ENCODE measurements around the gene CTSV.
"Not testable (repeated sequence)": the region's sequence is repeated elsewhere in the genome, so short reads cannot be mapped to it uniquely, and the experiment has no call there.

The CTSV gene

DNA sequence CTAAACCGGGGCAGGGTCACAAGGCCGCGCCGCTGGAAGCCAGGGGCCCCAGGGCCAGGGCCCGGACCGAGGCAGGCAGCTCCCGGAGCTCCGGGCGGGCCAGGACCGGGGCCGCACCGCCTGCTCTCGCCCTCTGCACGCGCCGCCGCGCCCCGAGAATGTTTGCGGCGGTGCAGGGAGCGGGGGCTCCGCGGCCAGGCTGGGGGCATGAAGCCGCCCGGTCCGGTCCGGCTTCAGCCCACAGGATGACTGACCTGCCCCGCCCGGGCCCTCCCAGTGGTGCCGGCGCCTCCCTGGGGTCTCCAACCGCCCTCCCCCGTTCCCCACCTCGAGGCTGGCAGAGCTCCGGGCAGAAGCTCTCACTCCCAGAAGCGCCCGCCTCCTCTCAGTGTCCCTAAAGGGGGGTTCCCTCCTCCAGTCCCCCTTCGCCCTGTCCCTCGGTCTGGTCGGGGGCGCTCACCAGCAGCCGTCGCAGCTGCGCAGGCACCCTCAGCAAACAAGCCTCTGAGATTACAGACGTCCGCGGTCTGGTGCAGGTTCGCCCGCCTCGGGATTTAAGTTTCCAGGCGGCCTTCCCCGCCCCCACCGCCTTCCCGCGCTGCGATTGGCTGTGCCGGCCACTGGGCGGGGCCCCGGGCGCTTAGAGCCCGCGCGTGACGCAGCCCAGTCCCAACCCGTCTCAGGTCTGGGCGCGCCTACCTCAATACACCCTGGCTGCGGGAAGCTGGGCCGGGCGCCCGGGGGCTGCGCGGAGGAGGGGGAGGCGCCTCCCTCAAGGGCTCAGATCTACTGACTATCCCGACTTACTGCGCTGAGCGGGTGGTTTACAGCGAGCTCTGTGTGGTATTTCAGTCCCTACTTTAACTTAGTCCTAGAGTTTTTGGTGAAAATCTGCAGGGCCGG lies at the start of gene CTSV:
Gene CTSV, minus strand, starts transcription at position 532 of the 903 bp plus-strand sequence. CDS start 1,099 bp downstream, outside the sequence.
- FAIRE-seq: no peak

DNA sequence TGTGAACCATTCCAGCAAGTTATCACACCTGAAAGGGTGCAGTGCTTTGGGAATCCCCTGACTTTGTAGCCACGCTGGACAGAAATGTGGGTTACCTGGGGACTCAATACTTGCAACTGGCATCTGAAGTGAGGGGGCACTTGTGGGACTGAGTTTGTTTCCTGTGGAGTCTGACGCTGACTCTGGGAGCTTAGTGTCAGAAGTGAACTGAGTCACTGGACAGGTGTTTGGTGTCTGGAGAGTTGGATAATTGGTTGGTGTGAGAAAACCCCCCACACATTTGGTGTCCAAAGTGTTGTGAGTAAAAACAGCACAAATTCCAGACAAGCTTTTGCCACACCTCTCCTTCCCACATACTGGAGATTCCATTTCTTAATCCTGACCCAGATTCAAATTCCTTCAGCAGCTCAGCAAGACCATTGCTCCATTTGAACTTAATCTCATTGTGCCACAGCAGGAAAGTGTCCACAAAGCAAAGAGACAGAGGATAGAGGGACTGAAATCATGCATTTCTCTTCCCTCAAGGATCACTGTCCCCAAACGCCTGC lies 48.8 kb upstream of the CTSV start:
- FAIRE-seq: not testable (repeated sequence)

DNA sequence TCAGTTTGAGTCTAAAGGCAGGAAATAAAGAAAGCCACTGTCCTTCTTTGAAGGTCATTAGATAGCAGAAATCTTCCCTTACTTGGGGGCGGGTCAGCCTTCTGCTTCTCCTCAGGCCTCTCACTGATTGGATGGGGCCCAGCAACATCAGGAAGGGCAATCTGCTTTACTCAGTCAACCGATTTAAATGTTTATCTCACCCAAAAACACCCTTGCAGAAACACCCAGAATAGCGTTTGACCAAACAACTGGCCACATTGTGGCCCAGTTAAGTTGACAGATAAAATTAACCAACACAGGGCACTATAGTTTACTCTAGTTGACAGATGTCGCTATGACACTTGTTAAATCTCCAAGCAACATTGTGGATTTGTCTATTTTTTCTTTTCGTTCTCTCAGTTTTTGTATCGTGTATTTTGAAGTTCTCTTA lies 45.6 kb upstream of the CTSV start:
- FAIRE-seq: not testable (repeated sequence)

DNA sequence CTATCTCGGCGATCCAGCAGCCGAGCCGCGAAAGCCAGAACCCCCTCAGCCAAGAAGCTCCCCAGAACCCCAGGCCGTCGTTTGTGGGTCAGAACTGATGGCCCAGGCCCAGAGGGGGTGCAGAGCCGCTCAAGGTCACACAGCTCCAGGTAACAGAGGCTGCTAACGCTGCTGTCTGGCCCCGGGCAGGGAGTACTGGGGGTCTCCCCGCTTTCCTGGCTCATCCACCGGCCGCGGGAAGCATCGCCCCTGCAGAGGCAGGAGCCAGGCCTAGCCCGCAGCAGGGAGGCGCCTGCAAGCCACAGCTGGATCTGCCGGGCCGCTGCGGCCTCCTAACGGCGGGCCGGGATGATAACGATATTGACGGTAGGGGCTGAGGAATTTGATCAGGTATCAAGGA lies 39.4 kb upstream of the CTSV start:
- FAIRE-seq: no peak

DNA sequence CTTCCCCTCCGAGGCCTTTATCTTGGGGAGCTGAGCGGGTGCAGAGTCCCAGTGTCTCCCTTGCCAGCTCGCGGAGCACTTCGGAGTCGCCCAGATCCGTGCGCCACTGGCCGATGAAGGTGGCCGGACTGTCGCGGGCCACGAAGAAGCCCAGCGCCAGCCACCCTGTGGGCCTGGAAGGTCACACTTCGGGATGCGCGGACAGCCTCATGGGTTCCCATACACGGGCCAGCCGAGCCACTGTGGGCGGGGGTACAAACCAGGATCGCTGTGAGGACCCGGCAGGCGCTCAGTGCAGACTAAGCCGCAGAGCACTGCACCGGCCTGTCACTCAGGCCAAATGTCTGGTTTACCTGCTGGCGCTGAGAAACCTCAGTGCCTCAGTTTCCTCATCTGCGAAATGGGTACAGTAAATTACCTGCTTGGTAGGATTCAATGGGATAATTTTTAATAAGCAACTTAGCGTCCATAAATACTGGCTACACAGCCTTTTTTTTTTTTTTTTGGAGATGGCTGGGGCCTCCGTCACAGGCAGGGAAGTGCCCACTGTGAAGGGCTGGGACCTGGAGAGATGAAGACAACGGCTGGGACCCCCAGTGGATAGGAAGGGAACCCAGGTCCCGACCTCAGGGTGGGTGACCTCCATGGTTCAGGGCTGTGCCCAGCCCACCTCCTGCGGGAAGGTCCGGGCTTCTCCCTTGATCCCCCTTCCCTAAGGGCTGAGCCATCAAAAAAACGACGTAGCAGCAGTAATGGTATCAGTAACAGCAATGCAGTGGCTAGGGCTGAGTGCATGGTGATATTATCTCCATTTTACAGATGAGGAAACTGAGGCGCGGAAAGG lies 38.7 kb upstream of the CTSV start:
- no peak for FAIRE-seq

DNA sequence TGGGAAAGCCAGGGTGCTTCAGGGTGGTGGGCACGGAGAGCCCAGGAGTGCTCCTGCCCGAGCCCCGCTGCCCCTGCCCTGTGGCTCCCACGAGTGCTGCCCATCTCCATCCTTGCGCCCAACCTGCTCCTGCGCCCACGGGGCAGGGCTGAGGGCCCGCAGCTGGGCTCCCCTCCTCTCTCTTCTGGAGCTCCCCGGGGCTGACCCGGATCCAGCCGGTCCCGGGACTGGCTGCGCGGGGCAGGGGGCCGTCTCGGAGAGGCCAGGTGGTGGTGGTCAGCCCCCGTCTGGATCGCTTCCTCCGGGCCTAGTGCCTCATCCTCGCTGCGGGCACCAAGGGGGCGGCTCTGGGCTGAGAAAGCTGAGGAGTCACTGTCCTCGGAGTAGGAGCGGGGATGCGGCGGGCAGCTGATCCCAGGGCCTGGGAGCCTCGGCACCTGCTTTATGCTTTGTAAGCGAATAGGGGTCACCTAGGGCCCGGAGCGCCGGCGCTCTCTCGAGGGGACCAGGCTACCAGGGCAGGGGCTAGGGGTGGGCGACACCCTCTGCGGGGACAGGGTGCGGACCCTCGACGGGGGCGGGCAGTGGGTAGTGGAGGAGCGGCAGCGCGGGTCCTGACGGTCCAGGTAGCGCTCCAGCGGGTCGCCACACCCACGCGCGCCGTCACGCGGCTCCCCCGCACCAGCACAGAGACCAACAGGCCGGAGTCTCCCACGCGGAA lies 37.9 kb upstream of the CTSV start:
- FAIRE-seq: not testable (repeated sequence)

DNA sequence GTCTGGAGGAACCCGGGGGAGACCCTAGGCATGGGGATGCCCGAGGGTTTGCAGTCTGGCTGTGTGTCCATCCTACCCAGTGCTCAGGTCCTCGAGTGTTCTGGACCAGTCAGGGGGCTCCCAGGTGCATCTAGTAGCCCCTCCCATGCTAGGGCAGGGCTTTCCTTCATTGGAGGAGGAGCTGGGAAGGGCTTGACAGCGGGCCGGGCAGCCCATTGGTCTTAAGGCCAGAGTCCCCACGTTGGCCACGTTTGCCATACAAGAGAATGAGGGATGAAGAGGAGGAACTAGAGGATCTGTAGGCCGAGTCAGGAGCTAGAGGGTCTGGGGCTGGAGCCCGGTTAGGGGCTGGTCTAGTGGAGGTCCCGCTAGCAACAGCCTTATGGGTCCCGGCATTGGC lies 37.3 kb upstream of the CTSV start:
- no peak for FAIRE-seq

DNA sequence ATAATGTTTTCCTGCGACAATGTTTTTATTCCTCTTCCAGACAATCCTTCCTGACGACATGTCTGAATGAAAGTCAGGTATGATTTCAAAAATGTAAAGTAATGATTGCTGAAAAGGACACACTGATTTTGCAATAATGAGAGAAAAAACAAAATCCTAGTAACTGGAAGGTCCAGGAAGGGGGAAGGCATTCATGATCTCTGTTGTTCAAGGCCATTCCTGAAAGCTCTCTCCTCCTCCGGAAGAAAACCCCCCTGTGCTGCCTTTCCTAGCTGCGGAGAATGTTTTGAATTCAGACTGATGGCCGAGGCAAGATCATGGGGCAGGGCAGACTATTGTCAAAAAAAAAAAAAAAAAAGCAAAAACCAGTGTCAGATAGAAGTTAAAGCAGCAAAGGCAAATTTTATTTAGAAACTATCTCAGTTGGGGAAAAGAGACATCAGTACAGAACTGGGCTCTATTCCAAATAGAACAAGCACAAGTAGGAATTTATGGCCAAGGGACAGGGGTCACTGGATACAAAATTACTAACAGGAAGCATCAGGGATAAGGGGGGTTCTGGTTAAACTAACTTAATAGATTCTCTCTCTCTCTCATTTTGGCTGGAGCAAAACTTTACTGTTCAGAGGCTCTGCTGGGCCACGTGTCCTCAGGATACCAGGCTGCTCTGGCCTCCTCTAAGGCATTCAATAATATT lies 36.5 kb upstream of the CTSV start:
- peak; percentile 78 for FAIRE-seq

DNA sequence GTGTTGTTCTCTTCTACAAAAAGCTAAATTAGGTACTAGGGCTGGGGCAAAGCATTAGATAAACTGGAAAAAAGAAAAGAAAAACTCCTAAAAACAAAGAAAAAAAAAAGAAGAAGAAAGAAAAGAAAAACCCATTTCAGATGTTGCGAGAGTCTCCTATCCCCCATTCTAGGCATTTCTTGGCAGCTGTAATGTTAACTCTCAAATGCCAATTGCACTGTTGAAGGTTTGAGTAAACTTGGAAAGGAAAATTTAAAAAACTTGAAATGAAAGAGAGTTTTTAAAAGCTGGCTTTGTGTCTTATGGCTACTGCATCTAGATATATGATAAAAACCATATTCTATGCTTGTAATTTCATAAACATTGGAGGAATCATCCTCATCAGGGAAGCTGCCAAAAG lies 34.6 kb upstream of the CTSV start:
- no peak for FAIRE-seq

DNA sequence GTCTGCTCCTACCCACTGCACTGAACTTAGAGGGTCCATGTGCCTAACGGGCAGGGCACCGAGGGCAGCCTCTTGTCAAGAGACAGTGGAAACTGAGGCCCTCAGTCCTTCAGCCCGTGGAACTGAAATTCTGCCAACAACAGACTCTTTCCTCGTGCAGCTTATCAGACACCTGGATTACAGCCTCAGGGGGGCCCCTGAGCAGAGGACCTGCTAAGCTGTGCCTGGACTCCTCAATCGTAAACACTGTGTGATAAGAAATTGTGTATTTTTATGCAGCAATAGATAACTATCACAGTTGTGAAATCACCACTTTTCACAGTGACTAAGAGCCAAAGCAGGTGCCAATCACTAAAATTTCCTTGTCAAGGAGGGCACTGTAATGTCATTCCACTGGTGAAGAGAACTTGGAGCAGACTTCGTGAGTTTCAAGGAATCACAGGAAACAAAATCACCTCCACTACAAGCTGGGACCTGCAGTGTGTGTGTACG lies 33.4 kb upstream of the CTSV start:
- no peak for FAIRE-seq

DNA sequence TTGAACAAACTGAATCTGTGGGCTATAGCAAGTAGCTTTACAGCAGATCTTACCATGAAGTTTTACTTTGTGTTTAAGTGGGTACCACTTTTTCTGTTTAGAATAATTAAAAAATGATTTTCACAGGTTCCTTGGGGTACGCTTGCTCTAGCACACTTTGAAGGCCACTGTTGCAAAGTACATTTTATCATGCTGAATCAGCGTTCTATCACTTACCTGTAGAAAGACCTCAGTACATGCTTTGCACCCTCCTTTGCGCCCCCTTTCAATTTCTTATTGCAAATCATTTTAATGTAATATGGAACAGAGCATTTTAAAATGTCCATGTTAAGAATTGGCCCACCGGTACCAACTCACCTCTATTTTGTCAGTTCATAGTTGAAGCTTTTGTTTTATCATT lies 31.4 kb upstream of the CTSV start:
- FAIRE-seq: not testable (repeated sequence)

DNA sequence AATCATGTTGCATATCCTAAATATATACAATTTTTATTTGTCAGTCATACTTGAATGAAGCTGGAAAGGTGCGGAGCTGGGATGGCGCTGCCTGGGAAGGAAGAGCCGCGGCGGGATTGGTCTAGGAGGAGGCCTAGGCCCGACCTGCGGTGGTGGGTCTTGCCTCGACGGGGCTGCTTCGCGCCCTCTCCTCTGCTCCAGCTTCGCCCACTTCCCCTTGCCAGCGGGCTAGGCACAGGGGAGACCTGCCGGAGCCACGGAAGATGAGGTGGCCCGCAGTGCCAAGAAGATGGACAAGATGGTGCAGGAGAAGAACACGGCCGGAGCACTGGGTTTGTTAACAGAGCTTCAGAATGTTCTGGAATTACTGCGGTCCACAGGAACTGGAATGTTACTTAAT lies 28.5 kb upstream of the CTSV start:
- no peak for FAIRE-seq

DNA sequence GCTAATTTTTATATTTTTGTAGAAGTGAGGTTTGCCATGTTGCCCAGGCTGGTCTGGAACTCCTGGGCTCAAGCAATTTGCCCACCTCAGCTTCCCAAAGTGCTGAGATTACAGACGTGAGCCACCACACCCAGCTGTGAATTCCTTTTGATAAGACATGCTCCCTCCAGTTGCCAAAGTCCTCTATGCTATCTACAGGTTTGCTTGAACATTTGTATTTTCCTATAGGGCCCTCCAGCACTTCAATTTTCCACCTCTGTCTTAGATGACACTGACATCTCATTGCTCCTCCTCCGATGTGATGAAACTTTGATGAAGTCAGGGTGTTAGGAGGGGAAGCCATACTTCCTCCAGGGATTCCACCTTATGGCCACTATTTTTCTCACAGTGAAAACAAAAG lies 25.2 kb upstream of the CTSV start:
- FAIRE-seq: no peak

DNA sequence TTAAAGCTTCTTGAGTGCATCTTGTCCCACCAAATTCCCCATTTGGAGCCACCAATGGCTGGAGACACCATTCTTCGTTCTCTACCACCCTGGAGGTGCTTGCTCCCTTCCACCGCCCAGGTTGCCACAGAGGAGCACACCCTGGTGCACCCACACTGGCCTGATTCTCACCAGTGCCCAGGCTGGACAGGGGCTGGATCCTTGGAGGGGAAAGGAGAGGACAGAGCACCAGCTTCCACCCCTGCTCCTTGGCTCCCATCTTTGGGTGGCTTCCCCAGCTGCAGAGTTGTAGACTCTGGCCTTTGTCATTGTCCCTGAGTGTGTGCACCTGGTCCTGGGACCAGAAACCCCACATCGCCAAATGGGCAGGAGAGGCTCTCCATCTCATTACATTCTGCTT lies 21.9 kb upstream of the CTSV start:
- no peak for FAIRE-seq

DNA sequence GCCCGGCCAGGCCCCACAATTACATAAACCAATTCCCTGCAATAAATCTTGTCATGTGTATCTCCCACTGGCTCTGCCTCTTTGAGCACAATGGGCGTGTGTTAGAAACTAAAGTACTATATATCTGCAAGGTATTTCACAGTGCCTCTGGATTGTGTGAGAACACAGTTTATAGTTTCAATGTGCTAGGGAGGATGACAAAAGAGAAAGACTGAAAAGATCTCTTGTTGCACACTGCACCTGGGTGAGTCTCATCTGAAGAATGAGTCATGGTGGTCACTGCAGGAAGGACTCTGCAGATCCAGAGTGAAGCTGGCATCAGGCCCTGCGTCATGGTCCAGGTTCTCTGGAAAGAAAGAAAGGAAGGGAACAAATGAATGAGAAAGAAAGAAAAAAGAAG lies 20.7 kb upstream of the CTSV start:
- no peak for FAIRE-seq

DNA sequence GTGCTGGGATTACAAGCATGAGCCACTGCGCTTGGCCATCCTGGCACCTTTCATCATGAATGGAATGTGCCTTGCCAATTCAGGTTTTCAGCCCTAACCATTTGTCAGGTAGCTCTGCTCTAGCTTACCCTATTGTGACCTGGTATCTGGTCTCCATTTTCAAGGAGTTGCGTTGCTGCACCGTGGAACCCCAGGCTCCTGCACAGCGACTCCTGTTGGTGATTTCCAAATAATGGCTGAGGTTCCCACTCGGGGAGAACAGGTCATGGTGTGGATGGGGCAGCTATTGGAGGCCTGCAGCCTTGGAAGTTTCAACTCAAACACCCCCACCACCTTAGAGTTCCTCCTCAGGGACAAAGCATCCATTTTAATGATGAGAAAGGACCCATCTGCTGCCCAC lies 18.7 kb upstream of the CTSV start:
- FAIRE-seq: no peak

DNA sequence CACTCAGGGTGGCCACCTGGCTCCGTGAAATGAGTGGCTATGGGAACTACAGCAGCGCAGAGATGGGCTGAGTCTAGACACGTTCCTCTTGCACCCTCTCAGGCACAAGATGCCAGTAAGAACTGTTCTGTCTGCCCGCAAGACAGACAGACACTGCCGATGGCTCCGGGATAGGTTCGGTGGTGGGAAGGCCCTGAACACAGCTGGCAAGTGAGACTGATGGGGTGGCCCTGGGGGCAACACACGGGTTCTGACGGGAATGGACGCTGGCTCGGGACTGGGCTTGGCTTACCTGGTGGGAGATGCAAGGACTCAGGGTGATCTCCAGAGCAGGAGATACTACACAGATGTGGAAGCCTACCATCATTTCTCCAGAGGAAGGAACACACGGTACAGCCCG lies 16.9 kb upstream of the CTSV start:
- FAIRE-seq: not testable (repeated sequence)

DNA sequence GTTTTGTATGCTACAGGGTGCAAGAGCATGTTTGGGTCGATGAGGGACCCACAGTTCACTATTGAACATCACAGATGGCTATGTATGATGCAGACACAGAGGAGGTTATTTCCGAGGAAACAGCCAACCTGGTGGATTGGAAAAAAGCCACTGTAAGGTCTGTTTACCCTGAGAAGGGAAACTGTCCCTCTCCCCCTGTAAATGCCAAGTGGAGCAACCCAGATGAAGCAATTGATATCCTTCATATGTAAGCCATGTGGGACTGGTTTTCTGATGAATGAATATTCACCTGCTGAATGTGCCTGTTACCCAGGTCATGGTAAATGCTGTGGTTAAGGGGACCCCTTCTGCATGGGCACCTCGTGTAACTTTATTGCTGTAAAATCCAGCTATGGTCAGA lies 14.8 kb upstream of the CTSV start:
- no peak for FAIRE-seq

DNA sequence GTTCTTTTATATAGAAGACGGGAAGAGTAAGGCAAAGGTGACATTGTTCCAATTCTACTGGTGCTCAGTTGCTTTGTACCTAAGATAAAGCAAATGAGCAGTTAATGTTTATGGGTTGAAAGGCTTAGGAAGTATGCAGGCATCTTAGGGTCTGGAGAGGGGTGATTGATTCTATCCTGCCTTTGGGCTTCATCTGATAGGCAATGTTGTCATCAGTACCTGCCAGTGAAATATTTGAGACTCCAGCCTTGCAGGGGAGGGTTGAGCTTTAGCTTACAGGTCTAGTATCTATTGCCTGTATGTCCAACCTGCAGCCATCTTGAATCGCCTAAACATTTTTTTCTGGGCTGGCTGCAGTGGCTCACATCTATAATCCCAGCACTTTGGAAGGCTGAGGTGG lies 13.8 kb upstream of the CTSV start:
- no peak for FAIRE-seq

DNA sequence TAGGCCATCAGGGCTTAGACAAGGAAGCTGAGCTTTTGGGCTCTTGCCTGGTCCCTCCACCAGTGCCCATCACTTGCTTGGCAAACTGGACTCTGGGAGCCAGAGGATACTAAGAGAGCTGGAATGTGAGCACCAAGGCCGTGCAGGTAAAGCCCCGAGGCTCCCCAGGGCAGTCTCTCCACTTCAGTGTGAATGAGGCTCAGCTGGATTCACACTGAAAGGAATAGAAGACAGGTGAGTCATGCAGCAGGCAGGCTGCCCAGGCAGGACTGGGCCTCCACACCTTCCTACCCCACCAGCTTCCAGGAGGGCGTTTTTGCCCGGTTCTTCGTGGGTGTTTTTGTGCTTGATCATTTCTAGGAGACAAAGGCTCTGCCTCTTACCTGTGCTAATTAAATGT lies 7.3 kb upstream of the CTSV start:
- FAIRE-seq: no peak

DNA sequence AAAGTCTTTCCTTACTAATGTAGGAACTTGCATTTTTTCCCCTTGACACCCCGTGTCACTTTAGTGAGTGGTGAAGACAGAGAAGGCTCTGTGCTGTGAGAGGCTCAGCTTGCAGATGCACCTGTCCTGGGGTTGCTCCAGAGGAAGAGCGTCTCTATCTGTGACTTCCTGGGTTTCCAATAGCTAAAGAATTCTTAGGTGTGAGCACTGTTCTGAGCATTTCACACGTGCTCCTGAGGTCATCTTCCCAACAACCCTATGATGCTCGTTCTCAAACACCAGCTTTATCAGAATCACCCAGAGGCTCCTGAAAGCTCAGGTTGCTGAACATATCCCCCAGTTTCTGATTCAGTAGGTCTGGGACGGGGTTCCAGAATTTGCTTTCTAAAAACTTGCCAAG lies 6.4 kb upstream of the CTSV start:
- FAIRE-seq: no peak

DNA sequence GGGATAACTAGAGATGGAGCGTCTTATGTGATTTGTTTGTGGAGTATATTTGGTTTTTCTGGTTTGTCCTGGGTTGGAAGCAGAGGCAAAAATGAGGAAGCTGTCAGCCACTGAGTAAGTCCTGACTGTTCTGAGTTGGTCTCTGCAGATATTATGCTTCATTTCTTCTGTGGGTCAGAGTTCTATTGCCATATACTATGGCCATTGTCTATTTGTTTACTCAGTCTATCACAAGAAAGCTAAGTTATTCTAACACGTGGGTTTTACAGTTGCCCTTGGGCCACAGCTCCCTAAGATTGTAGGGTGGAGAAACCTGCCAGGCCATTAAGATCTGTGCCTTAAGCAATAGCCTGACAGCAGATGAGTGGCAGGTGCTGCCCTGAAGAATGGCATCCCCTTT lies 3.0 kb upstream of the CTSV start:
- FAIRE-seq: no peak

Measured in endometrium (tissue), 2 donors.